Neural progenitor cell (in vitro differentiated cells): Measurements from ENCODE around the gene UQCR11. TPM values are rescaled to one million over a fixed set of nuclear protein-coding genes. Genes with fewer than 3 reads are reported as not detected.

Experiments used
- DNase-seq: peaks from one replicate; pipeline ENCODE4 v3.0.0-alpha.2; 2016; ENCODE audit warnings: low spot score
- H2AFZ ChIP-seq: fragments of 200-600 bp; sonication (generic); replicated peaks from 2 replicates; pipeline ENCODE4 v1.6.1; 2016; ENCODE audit warnings: antibody characterized with exemption
- H3F3A ChIP-seq: fragments of 200-600 bp; sonication (generic); 2 replicates; pipeline ENCODE4 v1.6.1; 2016; ENCODE audit warnings: antibody characterized with exemption, low read depth
- H3K27ac ChIP-seq: fragments of 200-600 bp; sonication (generic); 2 replicates; pipeline ENCODE4 v1.5.1; 2016; ENCODE audit warnings: mild to moderate bottlenecking
- H3K27me3 ChIP-seq: fragments of 200-600 bp; sonication (generic); 2 replicates; pipeline ENCODE4 v1.6.1; 2016; ENCODE audit warnings: mild to moderate bottlenecking, moderate library complexity
- H3K36me3 ChIP-seq: fragments of 200-600 bp; sonication (generic); 2 replicates; pipeline ENCODE4 v1.5.1; 2016
- H3K4me1 ChIP-seq: fragments of 200-600 bp; sonication (generic); 2 replicates; pipeline ENCODE4 v1.6.1; 2016; ENCODE audit warnings: mixed run types
- H3K4me2 ChIP-seq: fragments of 200-600 bp; sonication (generic); 2 replicates; pipeline ENCODE4 v1.6.1; 2016
- H3K4me3 ChIP-seq: fragments of 200-600 bp; sonication (generic); 2 replicates; pipeline ENCODE4 v1.5.1; 2016
- H3K79me2 ChIP-seq: fragments of 200-600 bp; sonication (generic); 2 replicates; pipeline ENCODE4 v1.6.1; 2016; ENCODE audit warnings: low read depth
- H3K9ac ChIP-seq: fragments of 200-600 bp; sonication (generic); 2 replicates; pipeline ENCODE4 v1.6.1; 2016
- H3K9me3 ChIP-seq: fragments of 200-600 bp; sonication (generic); 2 replicates; pipeline ENCODE4 v1.5.1; 2016; ENCODE audit warnings: low read depth
- H4K20me1 ChIP-seq: fragments of 200-600 bp; sonication (generic); 2 replicates; pipeline ENCODE4 v1.6.1; 2016; ENCODE audit warnings: low read depth
- H3K27ac Mint-ChIP-seq: 3 replicates; pipeline ENCODE4 v1.8.0; 2021; ENCODE audit warnings: mixed read lengths
- H3K27me3 Mint-ChIP-seq: 2 replicates; pipeline ENCODE4 v1.8.0; 2022; ENCODE audit warnings: low read depth, mild to moderate bottlenecking, inconsistent platforms, moderate library complexity, mixed read lengths; ENCODE audit not compliant: insufficient read depth
- H3K36me3 Mint-ChIP-seq: 3 replicates; pipeline ENCODE4 v1.8.0; 2021; ENCODE audit warnings: mixed read lengths
- H3K4me1 Mint-ChIP-seq: 3 replicates; pipeline ENCODE4 v1.8.0; 2021; ENCODE audit warnings: mixed read lengths
- H3K4me3 Mint-ChIP-seq: 3 replicates; pipeline ENCODE4 v1.8.0; 2021; ENCODE audit warnings: mild to moderate bottlenecking, moderate library complexity, mixed read lengths
- H3K9me3 Mint-ChIP-seq: 3 replicates; pipeline ENCODE4 v1.8.0; 2020; ENCODE audit warnings: mixed read lengths
- CTCF ChIP-seq: fragments of 200-600 bp; sonication (generic); IDR thresholded peaks from 2 replicates; pipeline ENCODE4 v1.5.1; 2017; ENCODE audit warnings: antibody characterized with exemption, mild to moderate bottlenecking
- EZH2 ChIP-seq: fragments of 200-600 bp; sonication (generic); IDR thresholded peaks from 2 replicates; pipeline ENCODE4 v1.6.1; 2017; ENCODE audit warnings: antibody characterized with exemption, mild to moderate bottlenecking, moderate library complexity
- EZH2phosphoT487 ChIP-seq: fragments of 200-600 bp; sonication (generic); IDR thresholded peaks from 2 replicates; pipeline ENCODE4 v1.6.1; 2017; ENCODE audit warnings: antibody characterized with exemption
- total RNA-seq: library from RNA; depleted of rRNA; stranded (reverse); fragments of >200 nt; gene quantifications from 2 replicates; pipeline ENCODE4 v1.2.3, GENCODE V29; 2015; ENCODE audit warnings: low replicate concordance

UQCR11 gene
- total RNA-seq, 1 donor from 2014 or later = 37.4 TPM

- Histone ChIP-seq H3K4me2 (no peak overlapping the region), H3K79me2 (peaks cover 47% of the 10 kb centered on the region), H3K4me3 (peak overlapping the region; percentile 76), H2AFZ (no peak overlapping the region), H3K27me3 (peaks cover 23% of the 10 kb centered on the region), H3K9me3 (no peaks in the 10 kb centered on the region), H3F3A (peaks cover 12% of the 10 kb centered on the region), H3K27ac (no peak overlapping the region), H3K36me3 (no peaks in the 10 kb centered on the region), H3K9ac (no peak overlapping the region), H4K20me1 (peaks cover 47% of the 10 kb centered on the region), H3K4me1 (peaks cover 11% of the 10 kb centered on the region)
- peaks cover 17% of the 10 kb centered on the region for H3K4me1 Mint-ChIP-seq
- DNase-seq = peak; percentile 64
- H3K27ac Mint-ChIP-seq = no peak overlapping the region
- no peak overlapping the region for H3K4me3 Mint-ChIP-seq
- peaks cover 17% of the 10 kb centered on the region for H3K27me3 Mint-ChIP-seq
- H3K9me3 Mint-ChIP-seq = peaks cover 3% of the 10 kb centered on the region
- H3K36me3 Mint-ChIP-seq = peaks cover 9% of the 10 kb centered on the region
- TF ChIP-seq EZH2phosphoT487 = no peak
Observed at GRCh38 chr19:1567848-1568227, 37.4 kb downstream of the UQCR11 start.

- Histone ChIP-seq H3K4me3 (peak overlapping the region; percentile 76), H4K20me1 (peaks cover 53% of the 10 kb centered on the region), H3K4me1 (peaks cover 11% of the 10 kb centered on the region), H3K27me3 (peaks cover 23% of the 10 kb centered on the region), H3K36me3 (no peaks in the 10 kb centered on the region), H3K79me2 (peaks cover 52% of the 10 kb centered on the region), H3K9ac (peak overlapping the region; percentile 86), H3F3A (peaks cover 7% of the 10 kb centered on the region), H3K4me2 (peak overlapping the region; percentile 91), H2AFZ (no peak overlapping the region), H3K27ac (peak overlapping the region; percentile 89), H3K9me3 (no peaks in the 10 kb centered on the region)
- Mint-ChIP-seq H3K9me3 (peaks cover 3% of the 10 kb centered on the region), H3K4me1 (peaks cover 17% of the 10 kb centered on the region), H3K36me3 (peaks cover 10% of the 10 kb centered on the region), H3K27ac (no peak overlapping the region), H3K27me3 (peaks cover 18% of the 10 kb centered on the region), H3K4me3 (peak overlapping the region; percentile 85)
- peak; percentile 63 for DNase-seq
- TF ChIP-seq EZH2phosphoT487 = no peak
- TF ChIP-seq EZH2 = no peak
- no peak for TF ChIP-seq CTCF
Observed at GRCh38 chr19:1567116-1567847, 38.0 kb downstream of the UQCR11 start.

DNA sequence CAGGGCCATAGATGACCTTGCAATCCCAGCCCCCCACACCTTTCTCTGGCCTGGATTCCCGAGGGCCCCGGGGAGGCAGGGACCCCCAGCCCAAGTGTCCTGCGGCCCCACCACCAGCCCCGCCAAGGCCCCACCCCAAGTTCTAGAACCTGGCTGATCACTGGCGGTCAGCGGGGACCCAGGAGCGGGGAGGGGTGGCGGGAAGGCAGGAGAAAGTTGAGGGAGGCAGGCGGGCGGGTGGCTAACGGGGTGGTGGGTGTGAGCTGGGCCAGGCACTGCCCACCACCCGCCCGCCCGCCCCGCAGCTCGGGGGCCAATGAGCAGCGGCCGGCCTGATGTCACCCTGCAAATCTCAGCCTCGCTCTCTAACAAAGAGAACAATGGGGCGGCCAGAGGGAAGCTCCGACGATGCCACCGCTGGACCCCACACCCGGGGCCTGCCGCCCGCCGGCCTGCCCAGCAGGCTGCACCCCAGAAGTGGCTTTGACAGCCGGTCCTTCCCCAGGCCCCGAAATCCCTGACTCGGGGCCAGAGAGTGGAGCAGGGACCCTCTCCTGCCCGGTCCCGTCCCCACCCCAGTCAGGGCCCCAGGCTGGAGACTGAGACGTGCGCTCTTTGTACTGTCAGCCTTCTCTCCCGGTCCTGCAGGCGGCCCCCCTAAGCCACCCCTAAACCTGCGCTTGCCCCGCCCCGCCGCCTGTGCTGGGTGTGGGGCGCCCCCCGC, 38.7 kb downstream of the UQCR11 start:
- H3K27me3 Mint-ChIP-seq = peaks cover 15% of the 10 kb centered on the region
- no peak overlapping the region for H3K27ac Mint-ChIP-seq
- H3K9me3 ChIP-seq = no peaks in the 10 kb centered on the region
- peak overlapping the region; percentile 83 for H3K4me3 Mint-ChIP-seq
- peak overlapping the region; percentile 91 for H3K4me2 ChIP-seq
- peaks cover 23% of the 10 kb centered on the region for H3K27me3 ChIP-seq
- H3K4me1 ChIP-seq = peaks cover 11% of the 10 kb centered on the region
- H3K9ac ChIP-seq = peak overlapping the region; percentile 86
- H3K36me3 ChIP-seq = no peaks in the 10 kb centered on the region
- H3K9me3 Mint-ChIP-seq = peaks cover 3% of the 10 kb centered on the region
- peak; percentile 94 for DNase-seq
- H3K4me1 Mint-ChIP-seq = peaks cover 17% of the 10 kb centered on the region
- H3K27ac ChIP-seq = peak overlapping the region; percentile 89
- peaks cover 60% of the 10 kb centered on the region for H4K20me1 ChIP-seq
- H3F3A ChIP-seq = peaks cover 7% of the 10 kb centered on the region
- peak overlapping the region; percentile 76 for H3K4me3 ChIP-seq
- no peak overlapping the region for H2AFZ ChIP-seq
- no peak for TF ChIP-seq CTCF
- no peak for TF ChIP-seq EZH2
- no peak for TF ChIP-seq EZH2phosphoT487
- peaks cover 10% of the 10 kb centered on the region for H3K36me3 Mint-ChIP-seq
- peaks cover 60% of the 10 kb centered on the region for H3K79me2 ChIP-seq
